WTC11 (cell line): Measurements from ENCODE around the gene TRIAP1.

Source experiments
- GTF2I ChIP-seq: fragments of 250-450 bp; sonication (Bioruptor Pico); conservative IDR thresholded peaks from 2 replicates; pipeline ENCODE4 v1.4.0; 2021; ENCODE audit warnings: mild to moderate bottlenecking
- MAX ChIP-seq: sonication (generic); formaldehyde crosslinking; IDR thresholded peaks from 2 replicates; pipeline ENCODE4 v1.8.0; 2022; ENCODE audit warnings: mild to moderate bottlenecking, missing genetic modification reagents
- ZBTB43 ChIP-seq: sonication (generic); formaldehyde crosslinking; IDR thresholded peaks from 2 replicates; pipeline ENCODE4 v1.8.1; 2023; ENCODE audit warnings: mild to moderate bottlenecking, missing genetic modification reagents
- ZNF232 ChIP-seq: sonication (generic); formaldehyde crosslinking; IDR thresholded peaks from 2 replicates; pipeline ENCODE4 v1.8.0; 2022; ENCODE audit warnings: mild to moderate bottlenecking, missing genetic modification reagents
- ZNF317 ChIP-seq: sonication (generic); formaldehyde crosslinking; IDR thresholded peaks from 2 replicates; pipeline ENCODE4 v1.8.1; 2023; ENCODE audit warnings: low read depth, mild to moderate bottlenecking, moderate library complexity, missing genetic modification reagents, borderline replicate concordance
- TF ChIP-seq, protein P1 (sequence below): fragments of 200-600 bp; IDR thresholded peaks from 2 replicates; pipeline ENCODE4 v1.8.0; 2022; ENCODE audit warnings: antibody characterized with exemption

DNA sequence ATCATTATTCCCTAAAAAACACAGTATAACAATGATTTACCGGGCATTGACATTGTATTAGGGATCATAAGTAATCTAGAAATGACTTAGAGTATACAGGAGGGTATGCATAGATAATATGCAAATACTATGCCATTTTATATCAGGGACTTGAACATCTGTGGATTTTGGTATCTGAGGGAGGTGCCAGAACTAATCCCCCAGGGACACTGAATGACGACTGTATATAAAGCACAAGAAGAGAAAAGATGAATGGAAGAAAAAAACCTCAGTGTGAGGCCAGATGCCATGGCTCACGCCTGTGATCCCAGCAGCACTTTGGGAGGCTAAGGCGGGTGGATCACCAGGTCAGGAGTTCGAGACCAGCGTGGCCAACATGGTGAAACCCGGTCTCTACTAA is 33.8 kb downstream of the TRIAP1 start:
- TF ChIP-seq MAX (CRISPR knock-in tag) (no peak), ZNF232 (no peak), GTF2I (no peak), ZBTB43 (CRISPR knock-in tag) (no peak), ZNF317 (CRISPR knock-in tag) (no peak)
- TF ChIP-seq, protein P1, sequence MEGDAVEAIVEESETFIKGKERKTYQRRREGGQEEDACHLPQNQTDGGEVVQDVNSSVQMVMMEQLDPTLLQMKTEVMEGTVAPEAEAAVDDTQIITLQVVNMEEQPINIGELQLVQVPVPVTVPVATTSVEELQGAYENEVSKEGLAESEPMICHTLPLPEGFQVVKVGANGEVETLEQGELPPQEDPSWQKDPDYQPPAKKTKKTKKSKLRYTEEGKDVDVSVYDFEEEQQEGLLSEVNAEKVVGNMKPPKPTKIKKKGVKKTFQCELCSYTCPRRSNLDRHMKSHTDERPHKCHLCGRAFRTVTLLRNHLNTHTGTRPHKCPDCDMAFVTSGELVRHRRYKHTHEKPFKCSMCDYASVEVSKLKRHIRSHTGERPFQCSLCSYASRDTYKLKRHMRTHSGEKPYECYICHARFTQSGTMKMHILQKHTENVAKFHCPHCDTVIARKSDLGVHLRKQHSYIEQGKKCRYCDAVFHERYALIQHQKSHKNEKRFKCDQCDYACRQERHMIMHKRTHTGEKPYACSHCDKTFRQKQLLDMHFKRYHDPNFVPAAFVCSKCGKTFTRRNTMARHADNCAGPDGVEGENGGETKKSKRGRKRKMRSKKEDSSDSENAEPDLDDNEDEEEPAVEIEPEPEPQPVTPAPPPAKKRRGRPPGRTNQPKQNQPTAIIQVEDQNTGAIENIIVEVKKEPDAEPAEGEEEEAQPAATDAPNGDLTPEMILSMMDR: no peak
